ENCODE data around the gene ADARB2.
"Not testable (repeated sequence)": the region's sequence is repeated elsewhere in the genome, so short reads cannot be mapped to it uniquely, and the experiment has no call there.

The ADARB2 gene

GRCh38 chr10:1423676-1424253 lies 313.6 kb downstream of the ADARB2 start:
- DNase-seq (ENCODE audit: low read depth), result no peak

GRCh38 chr10:1422275-1422674 lies 315.1 kb downstream of the ADARB2 start:
- no peak for DNase-seq (ENCODE audit: low read depth)

GRCh38 chr10:1420661-1421362 lies 316.5 kb downstream of the ADARB2 start:
- DNase-seq (ENCODE audit: low read depth), result peak; percentile 13

GRCh38 chr10:1419796-1420610 lies 317.3 kb downstream of the ADARB2 start:
- no peak for DNase-seq (ENCODE audit: low read depth)

GRCh38 chr10:1418031-1418550 lies 319.2 kb downstream of the ADARB2 start:
- no peak for DNase-seq (ENCODE audit: low read depth)

- DNase-seq (ENCODE audit: low read depth), result no peak
Observed at GRCh38 chr10:1417574-1417973, 319.8 kb downstream of the ADARB2 start.

GRCh38 chr10:1416456-1417037 lies 320.8 kb downstream of the ADARB2 start:
- no peak for DNase-seq (ENCODE audit: low read depth)

GRCh38 chr10:1414893-1415292 lies 322.4 kb downstream of the ADARB2 start:
- DNase-seq (ENCODE audit: low read depth), result no peak

GRCh38 chr10:1414346-1414745 lies 323.0 kb downstream of the ADARB2 start:
- DNase-seq (ENCODE audit: low read depth), result not testable (repeated sequence)

GRCh38 chr10:1413823-1414222 lies 323.5 kb downstream of the ADARB2 start:
- DNase-seq (ENCODE audit: low read depth), result no peak

GRCh38 chr10:1413256-1413655 lies 324.1 kb downstream of the ADARB2 start:
- DNase-seq (ENCODE audit: low read depth), result no peak

GRCh38 chr10:1412531-1413189 lies 324.7 kb downstream of the ADARB2 start:
- no peak for DNase-seq (ENCODE audit: low read depth)

GRCh38 chr10:1411956-1412355 lies 325.4 kb downstream of the ADARB2 start:
- no peak for DNase-seq (ENCODE audit: low read depth)

- no peak for DNase-seq (ENCODE audit: low read depth)
Observed at GRCh38 chr10:1411451-1411850, 325.9 kb downstream of the ADARB2 start.

GRCh38 chr10:1410469-1411395 lies 326.6 kb downstream of the ADARB2 start:
- DNase-seq (ENCODE audit: low read depth), result no peak

- DNase-seq (ENCODE audit: low read depth), result no peak
Observed at GRCh38 chr10:1410032-1410431, 327.3 kb downstream of the ADARB2 start.

GRCh38 chr10:1409392-1409791 lies 327.9 kb downstream of the ADARB2 start:
- no peak for DNase-seq (ENCODE audit: low read depth)

- DNase-seq (ENCODE audit: low read depth), result no peak
Observed at GRCh38 chr10:1408651-1409367, 328.5 kb downstream of the ADARB2 start.

- no peak for DNase-seq (ENCODE audit: low read depth)
Observed at GRCh38 chr10:1406967-1407945, 330.1 kb downstream of the ADARB2 start.

Data from activated T-helper 9 cell treated with anti-CD3 and anti-CD28 coated beads, Interleukin-2, amount 50 U/mL, for 16 hours (primary cell).